ENCODE measurements around the gene ZXDB. TPM values are rescaled to one million over a fixed set of nuclear protein-coding genes. Genes with fewer than 3 reads are reported as not detected.
"Not testable (repeated sequence)": the region's sequence is repeated elsewhere in the genome, so short reads cannot be mapped to it uniquely, and the experiment has no call there.

The ZXDB gene
- total RNA-seq = 4.3 TPM

- DNase-seq (ENCODE audit: low spot score) = not testable (repeated sequence)
Measured at GRCh38 chrX:57591284-57592159, at the start of gene ZXDB. TSS of gene ZXDB (plus strand) at chrX:57592011. CDS start at chrX:57592049, 38 bp downstream.

GRCh38 chrX:57565198-57565597 lies 26.6 kb upstream of the ZXDB start:
- no peak for ATAC-seq
- no peak for DNase-seq (ENCODE audit: low spot score)

More at GRCh38 chrX:57591284-57592159, at the start of gene ZXDB:
- peak; percentile 67 for ATAC-seq

DNA sequence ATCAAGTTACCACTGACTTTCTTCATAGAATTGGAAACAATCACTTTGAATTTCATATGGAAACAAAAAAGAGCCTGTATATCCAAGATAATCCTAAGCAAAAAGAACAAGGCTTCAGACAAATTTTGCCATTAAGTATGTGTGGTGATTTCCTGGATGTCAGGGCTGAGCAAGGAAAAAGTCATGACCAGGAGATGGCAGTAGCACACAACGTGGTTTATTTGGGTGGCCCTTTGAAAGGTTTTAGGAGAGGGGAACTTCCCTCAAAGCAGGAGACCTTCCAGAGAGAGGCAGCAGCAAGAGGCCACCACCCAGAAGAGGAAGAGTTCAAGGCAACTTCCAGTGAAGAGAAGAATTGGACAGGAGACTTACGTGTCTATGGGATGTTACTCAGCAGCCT lies 18.1 kb upstream of the ZXDB start:
- DNase-seq (ENCODE audit: low spot score) (no peak), ATAC-seq (peak; percentile 57)

DNA sequence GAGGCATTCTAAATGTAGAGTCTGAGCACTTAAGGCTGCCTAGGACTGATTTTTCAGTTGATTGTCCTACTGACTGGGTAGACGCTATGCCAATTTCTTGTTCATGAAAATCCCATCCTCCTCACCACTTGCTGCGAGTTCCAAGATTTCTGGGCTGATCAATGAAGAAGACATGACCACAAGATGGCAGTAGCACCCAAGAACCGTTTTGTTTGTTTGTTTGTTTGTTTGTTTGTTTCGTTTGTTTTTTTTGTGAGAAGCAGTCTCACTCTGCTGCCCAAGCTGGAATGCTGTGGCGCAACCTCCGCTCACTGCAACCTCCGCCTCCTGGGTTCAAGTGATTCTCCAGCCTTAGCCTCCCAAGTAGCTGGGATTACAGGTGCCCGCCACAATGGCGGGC lies 8.9 kb upstream of the ZXDB start:
- not testable (repeated sequence) for ATAC-seq; DNase-seq (ENCODE audit: low spot score)

- DNase-seq (ENCODE audit: low spot score) = no peak
Measured at GRCh38 chrX:57583477-57583876, 8.3 kb upstream of the ZXDB start.

DNA sequence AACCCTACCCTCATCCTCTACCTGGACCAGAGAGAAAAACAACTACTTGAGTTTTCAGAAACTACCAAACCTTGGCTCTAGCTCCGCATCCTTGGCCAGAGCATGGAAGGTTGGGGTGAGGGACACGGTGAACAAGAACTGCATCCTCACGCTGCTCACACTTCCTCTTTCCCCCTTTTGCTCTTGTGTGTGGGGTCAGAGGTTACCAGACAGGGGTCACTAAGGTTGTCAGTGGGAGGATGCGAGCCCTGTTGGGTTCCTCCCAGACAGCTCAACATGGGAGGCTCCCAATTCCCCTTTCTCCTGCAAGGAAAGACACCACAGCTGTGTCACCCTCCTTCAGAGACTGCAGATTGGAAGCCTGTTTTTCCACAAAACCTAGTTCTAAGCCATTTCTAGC lies 5.5 kb upstream of the ZXDB start:
- ATAC-seq (no peak), DNase-seq (ENCODE audit: low spot score) (no peak)

More at GRCh38 chrX:57583477-57583876, 8.3 kb upstream of the ZXDB start:
- no peak for ATAC-seq

DNA sequence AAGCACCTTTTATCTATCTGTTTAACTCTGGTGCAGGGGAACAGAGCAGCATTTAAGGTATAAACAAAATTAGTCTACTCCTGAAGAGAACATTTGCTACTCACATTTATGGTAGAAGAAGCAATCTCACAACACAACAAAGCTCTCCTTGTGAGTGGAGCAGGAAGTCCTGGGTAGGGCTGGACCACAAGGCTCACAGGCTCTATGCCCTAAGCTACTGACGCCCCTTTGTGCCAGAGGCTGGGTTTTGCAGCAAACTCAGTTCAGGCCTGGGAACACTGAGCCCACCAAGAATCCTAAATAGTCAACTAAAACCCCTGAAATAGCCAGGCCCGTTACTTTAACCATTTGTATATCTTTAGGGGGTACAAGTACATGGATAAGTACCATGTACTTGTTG lies 4.7 kb upstream of the ZXDB start:
- DNase-seq (ENCODE audit: low spot score) (no peak), ATAC-seq (no peak)

DNA sequence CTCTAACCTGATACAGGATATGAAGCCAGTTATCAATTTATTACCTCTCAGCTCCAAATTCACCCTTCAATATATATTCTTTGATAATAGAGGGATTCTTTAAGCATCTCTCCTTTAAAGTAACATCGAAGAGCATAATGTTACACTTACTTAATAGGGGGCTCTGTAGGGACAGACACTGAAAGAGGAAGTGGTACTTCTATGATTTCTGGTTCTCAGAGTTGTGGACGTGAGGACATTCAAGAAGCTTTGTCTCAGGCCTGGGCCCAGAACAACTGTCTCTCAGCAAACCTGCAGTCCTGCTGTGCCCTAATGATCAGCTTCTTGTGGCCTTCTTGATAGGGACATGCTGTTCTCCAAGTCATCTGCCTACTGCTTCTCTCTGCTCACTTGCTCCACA lies 4.2 kb upstream of the ZXDB start:
- DNase-seq (ENCODE audit: low spot score) = no peak
- no peak for ATAC-seq

DNA sequence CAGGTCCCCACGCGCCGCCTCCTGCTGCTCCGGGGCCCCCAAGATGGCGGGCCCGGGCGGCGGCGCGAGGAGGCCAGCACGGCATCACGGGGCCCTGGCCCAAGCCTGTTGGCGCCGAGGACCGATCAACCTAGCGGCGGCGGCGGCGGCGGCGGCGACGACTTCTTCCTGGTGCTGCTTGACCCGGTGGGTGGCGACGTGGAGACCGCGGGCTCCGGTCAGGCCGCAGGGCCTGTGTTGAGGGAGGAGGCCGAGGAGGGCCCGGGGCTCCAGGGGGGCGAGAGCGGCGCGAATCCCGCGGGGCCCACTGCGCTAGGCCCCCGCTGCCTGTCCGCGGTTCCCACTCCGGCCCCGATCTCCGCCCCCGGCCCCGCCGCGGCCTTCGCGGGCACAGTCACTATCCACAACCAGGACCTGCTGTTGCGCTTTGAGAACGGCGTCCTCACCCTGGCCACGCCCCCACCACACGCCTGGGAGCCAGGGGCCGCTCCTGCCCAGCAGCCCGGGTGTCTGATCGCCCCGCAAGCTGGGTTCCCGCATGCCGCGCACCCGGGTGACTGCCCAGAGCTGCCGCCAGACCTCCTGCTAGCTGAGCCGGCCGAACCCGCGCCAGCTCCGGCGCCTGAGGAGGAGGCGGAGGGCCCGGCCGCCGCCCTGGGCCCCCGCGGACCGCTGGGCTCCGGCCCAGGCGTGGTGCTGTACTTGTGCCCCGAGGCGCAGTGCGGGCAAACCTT lies 516 bp downstream of the ZXDB start:
- ATAC-seq (peak; percentile 89), DNase-seq (ENCODE audit: low spot score) (peak; percentile 60)

DNA sequence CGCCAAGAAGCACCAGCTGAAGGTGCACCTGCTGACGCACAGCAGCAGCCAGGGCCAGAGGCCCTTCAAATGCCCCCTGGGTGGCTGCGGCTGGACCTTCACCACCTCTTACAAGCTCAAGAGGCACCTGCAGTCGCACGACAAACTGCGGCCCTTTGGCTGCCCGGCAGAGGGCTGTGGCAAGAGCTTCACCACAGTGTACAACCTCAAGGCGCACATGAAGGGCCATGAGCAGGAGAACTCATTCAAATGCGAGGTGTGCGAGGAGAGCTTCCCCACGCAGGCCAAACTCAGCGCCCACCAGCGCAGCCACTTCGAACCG lies 1.0 kb downstream of the ZXDB start:
- ATAC-seq = peak; percentile 47

GRCh38 chrX:57595381-57595811 lies 3.6 kb downstream of the ZXDB start:
- DNase-seq (ENCODE audit: low spot score) (no peak), ATAC-seq (no peak)

More for the DNA sequence above, 1.0 kb downstream of the ZXDB start:
- not testable (repeated sequence) for DNase-seq (ENCODE audit: low spot score)

DNA sequence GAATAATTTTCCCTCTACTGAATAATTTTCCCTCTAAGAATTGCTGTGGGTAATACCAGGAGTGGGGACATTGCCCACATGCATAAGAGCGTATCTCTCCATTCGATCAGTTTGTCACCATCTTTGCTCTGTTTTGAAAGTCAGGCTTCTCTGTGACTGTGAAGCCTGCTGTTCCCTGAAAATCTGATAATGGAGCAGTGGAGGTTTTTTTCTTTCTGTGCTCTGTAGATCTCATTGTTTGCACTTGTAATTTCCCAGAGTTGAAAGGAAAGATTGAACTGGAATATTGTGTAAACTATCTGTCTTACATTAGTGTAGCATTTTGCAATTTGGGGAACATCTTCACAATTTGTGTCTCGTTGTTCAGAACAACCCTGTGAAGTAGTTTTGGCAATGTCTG lies 4.3 kb downstream of the ZXDB start:
- ATAC-seq (no peak), DNase-seq (ENCODE audit: low spot score) (no peak)

DNA sequence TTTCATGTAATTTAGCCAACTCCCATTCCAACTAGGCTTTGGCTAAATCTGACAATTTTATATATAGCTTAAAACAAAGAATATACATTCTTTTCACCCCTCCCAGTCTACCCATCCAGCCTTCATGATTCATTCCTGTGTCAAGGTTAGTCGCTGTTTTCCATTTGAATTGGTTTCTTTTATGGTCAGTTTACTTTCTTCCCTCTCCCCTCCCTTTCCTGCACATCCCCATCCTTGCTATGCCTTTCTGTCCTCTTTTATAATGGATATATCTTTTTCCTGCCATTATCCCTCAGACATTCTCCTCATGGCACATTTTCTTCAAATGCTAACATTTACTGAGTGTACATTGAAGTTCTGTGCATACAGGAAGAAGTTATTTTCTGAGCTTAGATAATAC lies 4.7 kb downstream of the ZXDB start:
- no peak for DNase-seq (ENCODE audit: low spot score)
- no peak for ATAC-seq

DNA sequence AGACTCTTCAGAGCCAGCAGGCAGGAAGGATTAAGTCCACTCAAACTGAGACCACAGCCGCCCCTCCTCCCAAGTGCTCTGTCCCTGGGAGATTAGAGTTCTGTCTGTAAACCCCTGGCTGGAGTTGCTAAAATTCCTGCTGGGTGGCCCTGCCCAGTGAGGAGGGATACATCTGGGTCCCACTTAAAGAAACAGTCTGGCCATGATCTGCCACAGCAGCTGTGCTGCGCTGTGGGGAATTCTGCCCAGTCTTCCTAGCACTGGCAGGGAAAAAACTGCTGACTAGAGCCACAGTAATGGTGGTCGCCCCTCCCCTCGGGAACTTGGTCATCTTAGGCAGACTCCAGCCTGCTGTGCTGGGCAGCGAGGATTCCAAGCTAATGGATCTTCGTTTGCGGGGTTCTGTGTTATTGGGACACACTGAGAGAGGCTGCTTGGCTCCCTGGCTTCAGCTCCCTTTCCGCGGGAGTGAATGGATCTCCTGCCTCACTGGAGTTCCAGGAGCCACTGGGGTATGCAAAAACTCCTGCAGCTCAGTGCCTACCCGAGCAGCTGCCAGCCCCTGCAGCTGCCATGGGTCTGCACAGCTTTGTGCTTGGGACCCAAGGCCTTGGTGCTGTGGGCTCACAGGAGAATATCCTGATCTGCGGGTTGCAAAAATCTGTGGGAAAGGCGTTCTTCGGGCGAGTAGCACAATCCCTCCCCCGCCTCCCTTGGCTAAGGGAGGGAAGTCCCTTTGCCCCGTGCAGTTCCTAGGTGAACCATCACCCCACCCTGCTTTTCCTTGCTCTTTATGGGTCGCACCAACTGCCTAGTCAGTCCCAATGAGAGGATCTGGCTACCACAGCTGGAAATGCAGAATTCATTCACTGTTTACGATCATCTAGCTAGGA lies 15.7 kb downstream of the ZXDB start:
- DNase-seq (ENCODE audit: low spot score) = no peak
- ATAC-seq = no peak

DNA sequence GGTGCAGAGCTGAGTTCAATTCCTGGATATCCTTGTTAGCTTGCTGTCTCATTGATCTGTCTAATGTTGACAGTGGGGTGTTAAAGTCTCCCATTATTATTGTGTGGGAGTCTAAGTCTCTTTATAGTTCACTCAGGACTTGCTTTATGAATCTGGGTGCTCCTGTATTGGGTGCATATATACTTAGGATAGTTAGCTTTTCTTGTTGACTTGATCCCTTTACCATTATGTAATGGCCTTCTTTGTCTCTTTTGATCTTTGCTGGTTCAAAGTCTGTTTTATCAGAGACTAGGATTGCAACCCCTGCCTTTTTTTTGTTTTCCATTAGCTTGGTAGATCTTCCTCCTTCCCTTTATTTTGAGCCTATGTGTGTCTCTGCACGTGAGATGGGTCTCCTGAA lies 21.5 kb downstream of the ZXDB start:
- not testable (repeated sequence) for DNase-seq (ENCODE audit: low spot score); ATAC-seq

DNA sequence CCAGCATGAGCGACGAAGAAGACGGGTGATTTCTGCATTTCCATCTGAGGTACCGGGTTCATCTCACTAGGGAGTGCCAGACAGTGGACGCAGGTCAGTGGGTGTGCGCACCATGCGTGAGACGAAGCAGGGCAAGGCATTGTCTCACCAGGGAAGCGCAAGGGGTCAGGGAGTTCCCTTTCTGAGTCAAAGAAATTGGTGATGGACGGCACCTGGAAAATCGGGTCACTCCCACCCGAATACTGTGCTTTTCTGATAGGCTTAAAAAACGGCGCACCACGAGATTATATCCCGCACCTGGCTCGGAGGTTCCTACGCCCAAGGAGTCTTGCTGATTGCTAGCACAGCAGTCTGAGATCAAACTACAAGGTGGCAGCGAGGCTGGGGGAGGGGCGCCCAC lies 37.6 kb downstream of the ZXDB start:
- ATAC-seq; DNase-seq (ENCODE audit: low spot score): not testable (repeated sequence)

DNA sequence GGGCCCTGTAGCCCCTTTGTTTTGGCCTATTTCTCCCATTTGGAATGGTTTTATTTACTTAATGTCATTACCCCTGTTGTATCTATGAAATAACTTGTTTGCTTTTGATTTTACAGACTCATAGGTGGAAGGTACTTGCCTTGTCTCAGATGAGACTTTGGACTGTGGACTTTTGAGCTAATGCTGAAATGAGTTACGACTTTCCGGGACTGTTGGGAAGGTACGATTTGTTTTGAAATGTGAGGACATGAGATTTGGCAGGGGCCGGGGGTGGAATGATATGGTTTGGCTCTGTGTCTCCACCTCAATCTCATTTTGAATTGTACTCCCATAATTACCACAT lies 48.8 kb downstream of the ZXDB start:
- ATAC-seq (peak; percentile 68), DNase-seq (ENCODE audit: low spot score) (peak; percentile 46)

GRCh38 chrX:57641338-57641737 lies 49.5 kb downstream of the ZXDB start:
- ATAC-seq (peak; percentile 21), DNase-seq (ENCODE audit: low spot score) (no peak)

GRCh38 chrX:57643698-57644097 lies 51.9 kb downstream of the ZXDB start:
- ATAC-seq = peak; percentile 59
- no peak for DNase-seq (ENCODE audit: low spot score)

DNA sequence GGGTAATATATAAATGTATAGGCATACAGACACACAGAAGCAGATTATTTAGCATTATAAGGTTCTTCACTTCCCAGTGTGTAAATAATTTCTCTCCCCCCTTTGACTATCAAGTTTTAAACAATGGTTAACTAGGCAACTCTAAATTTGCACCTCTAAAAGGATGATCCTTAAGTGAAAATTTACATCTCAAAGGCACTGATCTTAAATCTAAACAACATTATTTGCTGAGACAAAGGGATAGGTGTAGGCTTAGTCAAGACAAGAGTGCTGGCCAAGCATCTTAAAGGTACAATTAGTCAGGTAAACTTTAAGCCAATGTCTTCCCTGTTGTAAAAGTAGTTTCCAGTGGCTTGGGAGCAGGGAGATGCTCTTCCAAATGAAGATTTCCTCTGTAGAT lies 55.2 kb downstream of the ZXDB start:
- DNase-seq (ENCODE audit: low spot score) (no peak), ATAC-seq (no peak)

All from left lobe of liver (tissue), 2 donors.